Right atrium auricular region (tissue), 2 donors: ENCODE results near the gene ZNF138. TPM values are rescaled to one million over a fixed set of nuclear protein-coding genes. Genes with fewer than 3 reads are reported as not detected.

ENCODE experiments used
- DNase-seq: peaks from one replicate; pipeline ENCODE4 v3.0.0-alpha.2; 2019; ENCODE audit warnings: low spot score
- H3K27ac ChIP-seq, 2 donors: fragments of 200-600 bp; sonication (generic); 1 replicate in 1 of 2; 2 replicates in 1 of 2; pipeline ENCODE4 v1.5.1; 2016 to 2019
- H3K27me3 ChIP-seq, 2 donors: fragments of 200-600 bp; sonication (generic); one replicate each; pipeline versions ENCODE4 v1.5.1 to v1.6.0; 2017 to 2019
- H3K36me3 ChIP-seq: fragments of 200-600 bp; sonication (generic); one replicate; pipeline ENCODE4 v1.5.1; 2016
- H3K4me1 ChIP-seq, 2 donors: fragments of 200-600 bp; sonication (generic); one replicate each; pipeline versions ENCODE4 v1.5.1 to v1.6.0; 2017 to 2019
- H3K4me3 ChIP-seq, 2 donors: fragments of 200-600 bp; sonication (generic); 1 replicate in 1 of 2; 2 replicates in 1 of 2; pipeline ENCODE4 v1.5.1; 2017 to 2019; ENCODE audit warnings: mild to moderate bottlenecking in 1 of 2, moderate library complexity in 1 of 2
- H3K9me3 ChIP-seq, 2 donors: fragments of 200-600 bp; sonication (generic); one replicate each; pipeline ENCODE4 v1.5.1; 2019
- total RNA-seq, 2 donors: library from RNA; depleted of rRNA; stranded (reverse); fragments of >200 nt; gene quantifications; one replicate each; pipeline ENCODE4 v1.1.0, GENCODE V29; 2016
- TF ChIP-seq, protein P1 (sequence below), 2 donors: fragments of 200-600 bp; sonication (generic); IDR thresholded peaks; one replicate each; pipeline ENCODE4 v1.5.1; 2019; ENCODE audit warnings: antibody characterized with exemption in 2 of 2

The ZNF138 gene
- total RNA-seq, 2 donors from 2014 or later, result 3.1 to 7.6 TPM

DNA sequence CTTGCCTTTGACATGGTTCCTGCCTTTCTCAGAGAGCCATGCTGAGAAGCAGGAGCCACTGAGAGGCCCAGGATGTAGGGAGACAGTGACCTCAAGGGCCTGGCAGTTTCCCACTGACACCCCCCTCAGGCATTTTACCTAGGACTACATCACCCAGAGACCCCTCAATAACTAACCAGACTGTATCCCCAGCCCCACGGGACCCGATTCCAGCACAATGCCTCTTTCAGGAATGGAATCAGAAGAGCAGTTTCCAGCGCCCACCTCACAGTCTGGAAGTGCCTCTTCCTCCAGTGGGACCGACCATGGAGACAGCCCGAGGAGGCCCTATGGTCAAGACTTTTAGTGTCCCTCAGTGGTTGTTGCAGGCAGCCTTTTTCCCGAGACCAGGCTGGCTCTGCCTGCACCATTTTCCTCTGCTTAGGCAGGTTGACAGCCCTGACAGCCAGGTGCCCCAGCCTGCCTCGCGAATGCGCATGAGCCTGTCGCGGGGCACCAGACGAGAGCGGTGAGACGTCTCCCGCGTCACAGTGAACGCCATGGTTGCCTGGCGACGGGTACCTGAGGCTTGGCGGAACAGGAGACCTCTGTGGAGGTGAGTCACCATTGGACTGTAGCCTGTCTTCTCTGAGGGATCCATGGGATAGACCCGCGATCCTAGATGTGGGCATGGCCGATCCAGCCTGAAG is 80.5 kb downstream of the ZNF138 start:
- no peak overlapping the region for H3K27ac ChIP-seq
- no peaks in the 10 kb centered on the region for H3K9me3 ChIP-seq
- TF ChIP-seq, protein P1, sequence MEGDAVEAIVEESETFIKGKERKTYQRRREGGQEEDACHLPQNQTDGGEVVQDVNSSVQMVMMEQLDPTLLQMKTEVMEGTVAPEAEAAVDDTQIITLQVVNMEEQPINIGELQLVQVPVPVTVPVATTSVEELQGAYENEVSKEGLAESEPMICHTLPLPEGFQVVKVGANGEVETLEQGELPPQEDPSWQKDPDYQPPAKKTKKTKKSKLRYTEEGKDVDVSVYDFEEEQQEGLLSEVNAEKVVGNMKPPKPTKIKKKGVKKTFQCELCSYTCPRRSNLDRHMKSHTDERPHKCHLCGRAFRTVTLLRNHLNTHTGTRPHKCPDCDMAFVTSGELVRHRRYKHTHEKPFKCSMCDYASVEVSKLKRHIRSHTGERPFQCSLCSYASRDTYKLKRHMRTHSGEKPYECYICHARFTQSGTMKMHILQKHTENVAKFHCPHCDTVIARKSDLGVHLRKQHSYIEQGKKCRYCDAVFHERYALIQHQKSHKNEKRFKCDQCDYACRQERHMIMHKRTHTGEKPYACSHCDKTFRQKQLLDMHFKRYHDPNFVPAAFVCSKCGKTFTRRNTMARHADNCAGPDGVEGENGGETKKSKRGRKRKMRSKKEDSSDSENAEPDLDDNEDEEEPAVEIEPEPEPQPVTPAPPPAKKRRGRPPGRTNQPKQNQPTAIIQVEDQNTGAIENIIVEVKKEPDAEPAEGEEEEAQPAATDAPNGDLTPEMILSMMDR (IDR thresholded peaks at IDR 0.05), result no peak
- H3K27me3 ChIP-seq, result no peaks in the 10 kb centered on the region
- no peak overlapping the region for H3K4me3 ChIP-seq
- H3K4me1 ChIP-seq, result peaks cover 0 to 8% of the 10 kb centered on the region in 2 donors
- peak; percentile 53 for DNase-seq
- H3K36me3 ChIP-seq, result no peaks in the 10 kb centered on the region

DNA sequence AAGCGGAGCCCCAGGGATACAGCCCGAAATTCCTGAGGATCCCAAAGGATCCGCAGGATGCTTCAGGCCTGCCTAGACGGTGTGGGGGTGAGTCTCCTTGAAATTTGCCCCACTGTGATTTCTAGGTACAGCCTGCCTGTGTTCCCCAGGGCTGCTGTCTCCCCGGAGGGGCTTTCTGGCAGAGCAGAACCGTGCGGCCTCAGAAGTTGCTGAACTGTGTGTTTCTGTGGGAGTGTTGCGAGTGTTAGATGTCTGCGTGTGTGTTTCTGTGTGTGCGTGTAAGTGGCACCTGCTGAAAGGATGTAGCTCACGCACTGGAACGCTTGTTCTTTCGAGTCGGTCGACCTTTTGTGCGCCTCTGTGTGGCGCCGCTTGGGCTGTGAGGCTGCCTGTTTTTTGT is 81.0 kb downstream of the ZNF138 start:
- Histone ChIP-seq H3K27ac (no peak overlapping the region), H3K27me3 (no peaks in the 10 kb centered on the region), H3K4me3 (no peak overlapping the region), H3K4me1 (peaks cover 0 to 8% of the 10 kb centered on the region in 2 donors), H3K36me3 (no peaks in the 10 kb centered on the region), H3K9me3 (no peaks in the 10 kb centered on the region)
- TF ChIP-seq, protein P1 (IDR thresholded peaks at IDR 0.05), result no peak
- no peak for DNase-seq

DNA sequence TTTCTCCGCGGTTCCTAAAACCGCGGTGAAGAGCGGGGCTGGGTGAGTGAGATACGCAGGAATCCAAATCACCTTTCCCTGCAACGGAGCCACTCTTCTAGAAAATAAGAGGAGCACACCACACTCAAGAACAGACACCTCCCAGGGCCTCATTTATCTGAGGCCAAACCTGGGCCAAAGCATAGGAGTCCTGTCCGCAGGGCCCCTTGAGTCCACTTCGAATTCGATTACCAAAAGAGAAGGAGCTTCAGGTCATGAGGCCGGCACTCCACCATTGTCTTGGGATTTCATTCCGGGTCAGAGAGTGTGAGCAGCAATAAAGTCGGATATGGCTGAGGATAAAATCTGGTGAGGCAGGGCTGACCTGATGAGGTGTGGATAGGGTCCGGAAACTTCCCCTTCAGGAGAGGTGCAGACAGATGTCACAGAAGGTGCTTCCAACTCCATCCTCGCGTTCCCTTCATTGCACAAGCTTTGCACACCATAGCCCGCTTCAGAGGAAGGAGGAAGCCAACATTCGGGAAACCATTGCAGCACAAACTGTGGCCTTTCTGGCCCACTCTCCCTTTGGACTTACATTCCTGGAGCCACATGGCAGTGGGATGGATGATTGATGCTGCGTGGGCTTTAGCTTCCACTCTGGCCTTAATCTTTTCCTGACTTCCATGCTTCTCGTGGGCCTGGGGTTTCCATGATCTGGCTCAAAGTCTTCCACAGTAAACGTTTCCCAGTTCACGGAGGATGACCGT is 81.6 kb downstream of the ZNF138 start:
- Histone ChIP-seq H3K36me3 (no peaks in the 10 kb centered on the region), H3K27ac (no peak overlapping the region), H3K27me3 (no peaks in the 10 kb centered on the region), H3K9me3 (no peaks in the 10 kb centered on the region), H3K4me3 (no peak overlapping the region), H3K4me1 (peaks cover 0 to 8% of the 10 kb centered on the region in 2 donors)
- TF ChIP-seq, protein P1 (IDR thresholded peaks at IDR 0.05), result no peak
- DNase-seq, result peak; percentile 26

DNA sequence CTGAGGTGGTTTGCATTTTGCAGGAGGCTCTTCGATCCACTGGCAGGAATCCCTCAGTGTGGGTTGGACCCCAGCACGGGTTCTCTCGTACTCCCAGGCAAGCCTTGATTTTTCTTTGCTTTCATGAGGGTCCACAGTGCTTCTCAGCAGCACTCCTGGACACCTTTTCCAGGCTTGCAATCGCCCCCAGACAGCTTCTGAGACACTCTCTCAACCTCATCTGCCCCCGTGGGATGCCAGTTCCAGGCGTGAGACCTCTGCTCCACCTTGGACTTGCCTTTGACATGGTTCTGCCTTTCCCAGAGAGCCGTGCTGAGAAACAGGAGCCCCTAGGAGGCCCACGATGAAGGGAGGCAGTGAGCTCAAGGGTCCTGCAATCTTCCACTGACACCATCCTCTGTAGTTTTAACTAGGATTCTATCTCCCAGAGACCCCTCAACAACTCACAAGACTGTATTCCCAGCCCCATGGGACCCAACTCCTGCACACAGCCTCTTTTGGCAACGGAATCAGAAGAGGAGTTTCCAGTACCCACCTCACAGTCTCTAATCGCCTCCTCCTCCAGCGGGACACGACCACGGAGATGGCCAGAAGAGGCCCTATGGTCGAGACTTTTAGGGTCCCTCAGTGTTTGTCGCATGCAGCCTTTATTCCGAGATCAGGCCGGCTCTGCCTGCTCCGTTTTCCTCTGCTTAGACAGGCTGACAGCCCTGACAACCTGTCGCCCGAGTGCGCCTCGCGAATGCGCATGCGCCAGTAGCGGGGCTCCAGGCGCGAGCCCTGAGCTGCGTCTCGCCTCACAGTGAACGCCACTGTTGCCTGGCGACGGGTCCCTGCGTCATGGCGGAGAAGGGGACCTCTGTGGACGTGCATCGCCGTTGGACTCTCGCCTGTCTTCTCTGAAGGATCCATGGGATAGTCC is 82.8 kb downstream of the ZNF138 start:
- no peaks in the 10 kb centered on the region for H3K36me3 ChIP-seq
- H3K4me1 ChIP-seq, result peaks cover 0 to 11% of the 10 kb centered on the region in 2 donors
- DNase-seq, result peak; percentile 60
- H3K4me3 ChIP-seq, result peak overlapping the region; percentile 23 to 39
- no peaks in the 10 kb centered on the region for H3K9me3 ChIP-seq
- TF ChIP-seq, protein P1 (IDR thresholded peaks at IDR 0.05), result no peak
- no peak overlapping the region for H3K27ac ChIP-seq
- H3K27me3 ChIP-seq, result no peaks in the 10 kb centered on the region

DNA sequence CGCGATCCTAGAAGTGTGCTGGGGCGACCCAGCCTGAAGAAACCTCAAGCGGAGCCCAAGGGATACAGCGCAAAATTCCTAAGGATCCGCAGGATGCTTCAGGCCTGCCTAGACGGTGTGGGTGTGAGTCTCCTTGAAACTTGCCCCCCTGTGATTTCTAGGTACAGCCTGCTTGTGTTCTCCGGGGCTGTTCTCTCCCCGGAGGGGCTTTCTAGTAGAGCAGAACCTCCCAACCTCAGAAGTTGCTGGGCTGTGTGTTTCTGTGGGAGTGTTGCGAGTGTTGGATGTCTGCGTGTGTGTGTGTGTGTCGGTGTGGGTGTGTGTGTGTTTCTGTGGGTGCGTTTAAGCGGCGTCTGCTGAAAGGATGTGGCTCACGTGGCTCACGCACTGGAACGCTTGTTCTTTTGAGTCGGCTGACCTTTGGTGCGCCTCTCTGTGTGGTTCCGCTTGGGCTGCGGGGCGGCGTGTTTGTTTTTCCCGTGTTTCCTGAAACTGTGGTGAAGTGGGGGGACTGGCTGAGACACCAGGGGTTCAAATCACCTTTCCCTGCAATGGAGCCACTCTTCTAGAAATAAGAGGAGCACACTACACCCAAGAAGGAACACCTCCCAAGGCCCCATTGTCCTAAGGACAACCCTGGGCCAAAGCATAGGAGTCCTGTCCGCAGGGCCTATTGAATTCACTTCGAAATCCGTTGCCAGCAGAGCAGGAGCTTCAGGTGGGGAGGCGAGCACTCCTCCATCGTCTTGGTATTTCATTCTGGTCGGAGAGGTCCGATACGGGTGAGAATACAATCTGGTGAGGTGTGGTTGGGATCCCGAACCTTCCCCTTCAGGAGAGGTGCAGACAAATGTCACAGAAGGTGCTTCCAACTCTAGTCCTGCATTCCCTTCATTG is 83.7 kb downstream of the ZNF138 start:
- Histone ChIP-seq H3K36me3 (no peaks in the 10 kb centered on the region), H3K4me1 (peaks cover 0 to 16% of the 10 kb centered on the region in 2 donors), H3K27me3 (no peaks in the 10 kb centered on the region), H3K9me3 (no peaks in the 10 kb centered on the region), H3K27ac (no peak overlapping the region), H3K4me3 (peak overlapping the region in 1 of 2 donors; percentile 39)
- TF ChIP-seq, protein P1 (IDR thresholded peaks at IDR 0.05), result no peak
- peak; percentile 23 for DNase-seq
